K562 (cell line): ENCODE data around the gene DYNC2LI1. TPM values are rescaled to one million over a fixed set of nuclear protein-coding genes. Genes with fewer than 3 reads are reported as not detected.

ENCODE experiments used
- ATAC-seq: fragments of 200-7000 bp; cut with Tn5 transposase; 3 replicates; pipeline ENCODE4 v1.9.1; 2020; ENCODE audit warnings: moderate library complexity
- BruUV-seq: library from RNA; stranded (reverse); fragments of 400-500 nt; replicated peaks from 2 replicates; lab custom pipeline; 2021; lab: Mats Ljungman, UMichigan
- CTCF ChIA-PET: fragments of 300-600 bp; formaldehyde crosslinking; extraction: SDS; loops from one replicate; lab custom pipeline; 2021; ENCODE audit warnings: low intra/inter-chr PET ratio; lab: Yijun Ruan, JAX
- POLR2A ChIA-PET: fragments of 300-600, 350-650 bp; sonication (Branson Sonifier 250); formaldehyde crosslinking; extraction: SDS; loops from one replicate; lab custom pipeline; 2021; ENCODE audit warnings: antibody characterized with exemption, inconsistent platforms; lab: Yijun Ruan, JAX
- DNase-seq, 4 experiments: peaks; one replicate each; pipeline versions ENCODE4 v3.0.0 to v3.0.0-alpha.2; 2011 to 2018; ENCODE audit warnings: low spot score in 3 of 4, mixed read lengths in 3 of 4; ENCODE audit errors: extremely low read depth in 1 of 4
- FAIRE-seq: peaks from 2 replicates; lab custom pipeline; 2011; peaks lifted over from hg19 to GRCh38; lab: Jason Lieb, UNC
- H2AFZ ChIP-seq: 2 replicates; pipeline ENCODE4 v1.6.0; 2011; ENCODE audit warnings: low read depth, low read length, control low read depth, inconsistent platforms
- H3K27ac ChIP-seq: fragments of 200-600 bp; 3 replicates; pipeline ENCODE4 v1.8.0; 2011; ENCODE audit warnings: low read depth, mild to moderate bottlenecking, control low read depth, inconsistent platforms, low read length, moderate library complexity, mixed read lengths; ENCODE audit errors: extremely low read depth
- H3K27me3 ChIP-seq, 2 experiments: fragments of 300-600 bp in 1 of 2; 2 replicates in 1 of 2; 3 replicates in 1 of 2; pipeline versions ENCODE4 v1.6.0 to v1.8.0; 2011; ENCODE audit warnings: inconsistent platforms in 2 of 2, low read length in 2 of 2, mild to moderate bottlenecking in 1 of 2, mixed read lengths in 1 of 2, moderate library complexity in 1 of 2; ENCODE audit not compliant: control insufficient read depth in 2 of 2, insufficient read depth in 2 of 2
- H3K36me3 ChIP-seq: fragments of 300-600 bp; 3 replicates; pipeline ENCODE4 v1.8.0; 2011; ENCODE audit warnings: mild to moderate bottlenecking, low read length, inconsistent platforms; ENCODE audit not compliant: control insufficient read depth, insufficient read depth
- H3K4me1 ChIP-seq, 2 experiments: fragments of 200-600 bp in 1 of 2; replicated peaks in 1 of 2; 2 replicates in 1 of 2; 3 replicates in 1 of 2; pipeline versions ENCODE4 v1.5.1 to v1.8.0; 2011; ENCODE audit warnings: inconsistent platforms in 2 of 2, low read length in 2 of 2, mild to moderate bottlenecking in 1 of 2, mixed read lengths in 1 of 2, moderate library complexity in 1 of 2; ENCODE audit not compliant: control insufficient read depth in 2 of 2, insufficient read depth in 2 of 2
- H3K4me2 ChIP-seq: 2 replicates; pipeline ENCODE4 v1.6.1; 2011; ENCODE audit warnings: low read length, control low read depth, inconsistent platforms, mixed read lengths; ENCODE audit not compliant: insufficient read depth
- H3K4me3 ChIP-seq: fragments of 200-600 bp; sonication (generic), shearing (Covaris generic); 2 replicates; pipeline ENCODE4 v1.5.1; 2016; ENCODE audit warnings: control low read depth, inconsistent platforms
- H3K79me2 ChIP-seq: fragments of 200-600 bp; 3 replicates; pipeline ENCODE4 v1.8.0; 2011; ENCODE audit warnings: low read length, inconsistent platforms; ENCODE audit not compliant: control insufficient read depth, insufficient read depth
- H3K9ac ChIP-seq, 2 experiments: 2 replicates each; pipeline versions ENCODE4 v1.6.0 to v1.6.1; 2011; ENCODE audit warnings: low read depth in 2 of 2, low read length in 2 of 2, control low read depth in 1 of 2, inconsistent platforms in 1 of 2, mild to moderate bottlenecking in 1 of 2, mixed read lengths in 1 of 2; ENCODE audit not compliant: insufficient read depth in 1 of 2
- H3K9me1 ChIP-seq: one replicate; pipeline ENCODE4 v1.6.0; 2011; ENCODE audit warnings: inconsistent platforms, mild to moderate bottlenecking, low read length, moderate library complexity; ENCODE audit not compliant: control insufficient read depth, insufficient read depth
- H3K9me3 ChIP-seq: replicated peaks from 2 replicates; pipeline ENCODE4 v1.5.1; 2011; ENCODE audit warnings: low read depth, low read length, inconsistent platforms; ENCODE audit not compliant: control insufficient read depth, insufficient read depth
- H4K20me1 ChIP-seq: replicated peaks from 2 replicates; pipeline ENCODE4 v1.6.1; 2011; ENCODE audit warnings: low read length, inconsistent platforms, mixed read lengths; ENCODE audit not compliant: control insufficient read depth, insufficient read depth
- DACH1 ChIP-seq: fragments of 450-650 bp; IDR thresholded peaks from 2 replicates; pipeline ENCODE4 v1.6.1; 2018; ENCODE audit not compliant: partially characterized antibody
- EGR1 ChIP-seq: fragments of 450-650 bp; conservative IDR thresholded peaks from 2 replicates; pipeline ENCODE4 v1.6.1; 2017; ENCODE audit warnings: mild to moderate bottlenecking
- PYGO2 ChIP-seq: fragments of 450-650 bp; IDR thresholded peaks from 2 replicates; pipeline ENCODE4 v1.6.1; 2016; ENCODE audit warnings: mild to moderate bottlenecking, missing genetic modification characterization, moderate library complexity, missing compliant biosample characterization
- SOX6 ChIP-seq: fragments of 450-650 bp; IDR thresholded peaks from 2 replicates; pipeline ENCODE4 v1.6.1; 2014; ENCODE audit warnings: mild to moderate bottlenecking
- ZNF436 ChIP-seq: fragments of 250-450, 450-650 bp; sonication (Bioruptor Pico); formaldehyde crosslinking; IDR thresholded peaks from 2 replicates; pipeline ENCODE4 v1.7.0; 2020; ENCODE audit warnings: mild to moderate bottlenecking
- ZNF717 ChIP-seq: fragments of 250-450 bp; sonication (Bioruptor Pico); IDR thresholded peaks from 2 replicates; pipeline ENCODE4 v1.5.0; 2021
- WGBS: fragments of 100-300 bp; shearing (Covaris generic); methylation state at CpG from one replicate; pipeline ENCODE4 v1.1.6; 2016; ENCODE audit warnings: low coverage, mixed read lengths; ENCODE audit not compliant: insufficient coverage; ENCODE audit errors: missing lambda C conversion rate; 5-methylcytosine and 5-hydroxymethylcytosine counted together
- in situ Hi-C: fragments of 300-500 bp; cut with MboI; formaldehyde crosslinking; loops from 4 replicates; pipeline ENCODE4 v1.15.0; 2018; ENCODE audit warnings: inconsistent platforms, mixed read lengths
- intact Hi-C: fragments of 100-400 bp; cut with micrococcal nuclease; formaldehyde crosslinking; loops from 2 replicates; pipeline ENCODE4 v1.14.2; 2022
- polyA plus RNA-seq, 8 experiments: library from polyadenylated mRNA; depleted of rRNA in 4 of 8; stranded (reverse) in 5 of 8; unstranded in 3 of 8; fragments of >200 nt; fragmentation: Nextera tagmentation in 2 of 8; fragmentation: Illumina TruSeq in 1 of 8; extraction: Ambion mirVana in 2 of 8; extraction: Trizol in 1 of 8; gene quantifications; 2 replicates each; pipeline versions ENCODE4 v1.2.1 to v1.2.3, GENCODE V29; 2011 to 2014; ENCODE audit warnings: inconsistent platforms in 1 of 8, missing spikeins in 1 of 8
- total RNA-seq, 7 experiments: library from RNA; depleted of rRNA in 6 of 7; stranded (reverse); fragments of >200 nt in 6 of 7; fragmentation: Illumina TruSeq in 2 of 7; extraction: Trizol in 2 of 7; gene quantifications; 2 replicates each; pipeline versions ENCODE4 v1.2.1 to v1.2.3, GENCODE V29; 2011 to 2021; ENCODE audit warnings: low replicate concordance in 1 of 7
- TF ChIP-seq, protein P1 (sequence below): sonication (generic); formaldehyde crosslinking; IDR thresholded peaks from 2 replicates; pipeline ENCODE4 v1.8.0; 2022; ENCODE audit warnings: mild to moderate bottlenecking, missing genetic modification reagents

DYNC2LI1 gene
- total and polyA plus RNA-seq, 9 of the 15 experiments (the other 6 are each of a cell fraction or from before 2014, with no cell fraction given), result 12.5 to 42.2 (median 25.8) TPM

DNA sequence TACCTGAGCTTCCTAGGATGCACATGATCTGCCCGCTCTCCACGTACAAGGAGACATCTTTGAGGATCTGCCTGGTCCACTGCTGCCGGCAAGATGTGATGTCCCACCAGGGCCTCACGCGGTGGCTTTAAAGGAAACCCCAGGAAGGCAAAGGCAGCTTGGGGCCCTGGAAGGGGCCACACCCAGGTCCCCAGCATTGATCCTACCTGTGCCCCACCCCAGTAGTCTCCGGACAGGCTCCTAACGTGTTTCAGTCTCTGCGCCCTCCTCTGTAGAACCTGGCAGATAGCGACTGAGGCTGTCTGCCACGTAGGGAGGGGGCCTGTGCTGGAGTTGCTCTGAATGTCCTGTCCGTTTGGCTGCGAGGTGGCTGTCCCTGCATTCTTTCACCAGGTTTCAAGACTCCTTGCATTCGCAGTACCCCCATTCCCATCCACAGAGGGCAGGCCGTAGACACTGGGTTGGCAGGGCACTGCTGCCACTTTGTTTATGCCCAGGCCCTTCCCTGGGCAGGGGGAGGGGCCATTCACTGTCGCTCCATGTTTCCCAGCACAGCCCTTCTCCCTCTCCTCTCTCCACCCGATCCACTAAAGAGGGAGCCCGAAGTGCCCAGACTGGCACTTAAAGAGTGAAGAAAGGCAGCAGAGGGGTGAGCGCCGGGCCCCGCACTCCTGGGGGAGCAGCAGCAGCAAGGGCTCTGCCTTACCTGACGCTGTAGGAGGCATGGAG is 64.2 kb downstream of the DYNC2LI1 start:
- no peak overlapping the region for H3K9ac ChIP-seq
- WGBS, result 25% methylated on average over 19 of the region's 21 CpGs
- H3K36me3 ChIP-seq, result no peaks in the 10 kb centered on the region
- no peaks in the 10 kb centered on the region for H3K9me3 ChIP-seq
- ChIA-PET POLR2A (interaction anchor here (0.6 to 1.6 kb wide), 2 partner anchors 8 to 1027 kb away, joined by 3 to 5 read pairs; no protein-coding TSS in a partner anchor), CTCF (no interaction called here)
- no peak overlapping the region for H3K4me2 ChIP-seq
- no peaks in the 10 kb centered on the region for H3K9me1 ChIP-seq
- no peaks in the 10 kb centered on the region for H4K20me1 ChIP-seq
- no peak for ATAC-seq
- H3K79me2 ChIP-seq, result no peaks in the 10 kb centered on the region
- TF ChIP-seq, protein P1, sequence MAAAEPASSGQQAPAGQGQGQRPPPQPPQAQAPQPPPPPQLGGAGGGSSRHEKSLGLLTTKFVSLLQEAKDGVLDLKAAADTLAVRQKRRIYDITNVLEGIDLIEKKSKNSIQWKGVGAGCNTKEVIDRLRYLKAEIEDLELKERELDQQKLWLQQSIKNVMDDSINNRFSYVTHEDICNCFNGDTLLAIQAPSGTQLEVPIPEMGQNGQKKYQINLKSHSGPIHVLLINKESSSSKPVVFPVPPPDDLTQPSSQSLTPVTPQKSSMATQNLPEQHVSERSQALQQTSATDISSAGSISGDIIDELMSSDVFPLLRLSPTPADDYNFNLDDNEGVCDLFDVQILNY (CRISPR knock-in tag), result no peak
- TF ChIP-seq PYGO2 (no peak), ZNF436 (CRISPR knock-in tag) (no peak), EGR1 (no peak), DACH1 (no peak), ZNF717 (no peak), SOX6 (no peak)
- no peak for FAIRE-seq
- peaks cover 33 to 50% of the 10 kb centered on the region in 2 experiments for H3K27me3 ChIP-seq
- H3K27ac ChIP-seq, result no peak overlapping the region
- intact Hi-C loops, result no loop called here
- BruUV-seq, result no TSS peak
- no peak for DNase-seq
- in situ Hi-C loops, result no loop called here
- no peak overlapping the region for H2AFZ ChIP-seq
- H3K4me3 ChIP-seq, result no peak overlapping the region
- peaks cover 2 to 10% of the 10 kb centered on the region in 2 experiments; a peak in 3 of 5 replicates for H3K4me1 ChIP-seq
